ENCODE measurements around the gene ZNF532. TPM values are rescaled to one million over a fixed set of nuclear protein-coding genes. Genes with fewer than 3 reads are reported as not detected.
"Not testable (repeated sequence)": the region's sequence is repeated elsewhere in the genome, so short reads cannot be mapped to it uniquely, and the experiment has no call there.

ZNF532 gene
- total RNA-seq, 3 donors from 2014 or later, result 4.3 to 6.1 (median 5.6) TPM

DNA sequence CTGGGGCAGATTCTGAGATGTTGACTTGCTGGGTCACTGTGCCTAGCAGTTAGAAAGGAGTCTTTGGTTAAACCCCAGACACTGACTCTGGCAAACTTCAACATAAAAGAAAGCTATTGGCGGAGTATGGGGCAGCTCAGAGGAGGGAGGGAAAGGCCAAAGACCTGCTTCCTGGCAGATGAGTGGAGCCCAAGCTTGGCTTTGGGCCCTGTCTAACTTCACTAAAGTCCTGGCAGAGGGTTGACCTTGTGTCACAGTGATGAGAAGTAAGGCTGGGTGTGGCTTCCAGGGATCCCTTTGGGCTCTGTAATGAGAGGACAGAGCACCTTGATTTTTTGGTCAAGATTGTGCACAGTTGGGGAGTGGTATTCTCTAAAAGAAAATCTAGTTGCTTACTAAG, 145.2 kb downstream of the ZNF532 start:
- no peak for DNase-seq
- ATAC-seq, result no peak
- Mint-ChIP-seq H3K4me1 (ENCODE audit: low read depth) (no peaks in the 10 kb centered on the region), H3K9me3 (no peaks in the 10 kb centered on the region), H3K27me3 (ENCODE audit: low read depth) (peaks cover 14% of the 10 kb centered on the region), H3K36me3 (ENCODE audit: insufficient read depth) (no peaks in the 10 kb centered on the region), H3K4me3 (no peak overlapping the region)

DNA sequence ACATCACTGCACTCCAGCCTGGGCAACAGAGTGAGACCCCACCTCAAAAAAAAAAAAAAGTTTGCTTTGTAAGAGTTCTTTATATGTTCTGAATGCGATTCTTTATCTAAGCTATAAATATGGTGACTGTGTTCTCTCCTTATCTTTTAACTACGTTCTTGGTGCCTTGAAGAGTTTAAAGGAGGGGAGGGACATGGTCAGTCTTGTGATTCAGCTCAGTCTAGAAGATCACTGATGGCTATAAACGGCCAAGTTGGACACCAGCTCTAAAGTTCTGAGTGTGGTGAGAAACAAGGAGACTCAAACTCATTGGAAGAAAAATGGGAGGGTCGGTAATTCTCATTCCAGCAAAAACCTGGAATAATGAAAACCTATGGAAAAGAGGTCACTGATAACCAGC, 146.6 kb downstream of the ZNF532 start:
- Mint-ChIP-seq H3K4me3 (no peak overlapping the region), H3K4me1 (ENCODE audit: low read depth) (no peaks in the 10 kb centered on the region), H3K9me3 (no peaks in the 10 kb centered on the region), H3K27me3 (ENCODE audit: low read depth) (peaks cover 14% of the 10 kb centered on the region), H3K36me3 (ENCODE audit: insufficient read depth) (no peaks in the 10 kb centered on the region)
- DNase-seq (no peak), ATAC-seq (no peak)

DNA sequence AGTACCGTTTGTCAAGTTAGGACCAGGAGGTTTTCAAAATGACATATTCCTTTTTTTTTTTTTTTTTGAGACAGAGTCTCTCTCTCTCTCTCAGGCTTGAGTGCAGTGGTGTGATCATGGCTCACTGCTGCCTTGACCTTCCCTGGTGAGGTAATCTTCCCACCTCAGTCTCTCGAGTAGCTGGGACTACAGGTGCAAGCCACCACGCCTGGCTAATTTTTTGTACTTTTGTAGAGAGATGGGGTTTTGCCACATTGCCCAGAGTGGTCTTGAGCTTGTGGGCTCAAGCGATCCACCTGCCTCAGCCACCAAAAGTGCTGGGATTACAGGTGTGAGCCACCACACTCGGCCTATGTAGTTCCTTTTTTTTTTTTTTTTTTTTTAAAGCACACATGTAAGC, 147.1 kb downstream of the ZNF532 start:
- H3K4me1 Mint-ChIP-seq (ENCODE audit: low read depth), result no peaks in the 10 kb centered on the region
- DNase-seq (no peak), ATAC-seq (no peak)
- no peak overlapping the region for H3K4me3 Mint-ChIP-seq
- H3K9me3 Mint-ChIP-seq, result no peaks in the 10 kb centered on the region
- H3K36me3 Mint-ChIP-seq (ENCODE audit: insufficient read depth), result no peaks in the 10 kb centered on the region
- peaks cover 14% of the 10 kb centered on the region for H3K27me3 Mint-ChIP-seq (ENCODE audit: low read depth)

DNA sequence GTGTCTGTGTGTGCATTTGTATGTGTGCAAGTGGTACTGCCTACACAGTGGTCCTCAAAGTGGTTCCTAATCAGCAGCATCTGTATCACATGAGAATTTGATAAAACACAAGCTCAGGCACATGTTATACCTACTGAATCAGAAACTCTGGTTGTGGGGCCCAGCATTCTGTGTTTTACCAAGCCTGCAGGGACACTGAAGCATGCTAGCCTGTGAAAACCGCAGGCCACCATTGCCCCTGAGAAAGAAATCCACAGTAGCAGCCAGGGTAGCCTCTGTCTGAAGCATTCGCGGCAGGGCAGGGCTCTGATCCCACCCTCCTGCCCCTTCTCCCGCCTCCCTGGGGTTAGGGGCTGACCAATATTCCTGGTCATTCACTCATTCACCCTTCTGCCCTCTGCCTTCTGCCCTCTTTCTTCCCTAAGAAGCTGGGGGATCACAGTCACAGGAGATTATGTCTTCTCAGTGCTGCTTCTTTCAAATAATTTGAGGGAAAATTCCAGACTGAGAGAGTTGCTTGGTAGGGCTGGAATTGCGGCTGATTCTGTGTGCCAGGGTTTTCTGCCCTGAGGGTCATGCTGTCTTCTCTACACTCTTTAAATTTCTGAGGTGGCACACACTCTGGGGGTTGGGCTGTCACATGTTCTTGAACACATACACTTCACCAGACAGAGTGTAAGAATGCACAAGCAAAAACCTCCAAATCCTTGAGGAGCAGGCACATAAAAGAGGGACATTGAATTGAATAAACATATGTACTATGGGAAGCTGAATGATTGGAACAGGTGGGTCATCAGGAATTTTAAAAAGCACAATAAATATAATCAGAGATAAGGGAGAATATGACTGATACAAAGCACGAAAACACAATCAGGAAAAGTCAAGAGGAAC, 148.4 kb downstream of the ZNF532 start:
- ATAC-seq (no peak), DNase-seq (no peak)
- Mint-ChIP-seq H3K27me3 (ENCODE audit: low read depth) (peaks cover 17% of the 10 kb centered on the region), H3K4me3 (no peak overlapping the region), H3K9me3 (peaks cover 5% of the 10 kb centered on the region), H3K4me1 (ENCODE audit: low read depth) (no peaks in the 10 kb centered on the region), H3K36me3 (ENCODE audit: insufficient read depth) (no peaks in the 10 kb centered on the region)

DNA sequence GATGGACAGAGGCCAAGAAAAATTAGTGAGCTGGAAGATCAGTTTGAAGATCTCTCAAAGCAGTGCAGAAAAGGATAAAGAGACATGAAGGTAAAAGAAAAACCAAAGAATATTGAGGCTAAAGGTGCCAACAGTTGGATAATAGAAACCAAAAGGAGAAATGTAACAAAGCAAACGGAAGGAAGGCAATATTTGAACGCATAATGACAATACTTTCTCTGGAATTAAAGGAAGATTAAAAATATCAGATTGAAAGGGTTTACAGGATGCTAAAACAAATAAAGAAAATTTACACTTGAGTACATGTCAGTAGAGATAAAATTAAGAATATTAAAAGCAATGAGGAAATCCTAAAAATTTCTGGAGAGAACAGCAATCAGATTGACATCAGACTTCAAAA, 149.1 kb downstream of the ZNF532 start:
- H3K27me3 Mint-ChIP-seq (ENCODE audit: low read depth), result peaks cover 15% of the 10 kb centered on the region
- ATAC-seq, result no peak
- peaks cover 9% of the 10 kb centered on the region for H3K9me3 Mint-ChIP-seq
- no peaks in the 10 kb centered on the region for H3K36me3 Mint-ChIP-seq (ENCODE audit: insufficient read depth)
- H3K4me1 Mint-ChIP-seq (ENCODE audit: low read depth), result no peaks in the 10 kb centered on the region
- H3K4me3 Mint-ChIP-seq, result no peak overlapping the region
- DNase-seq, result no peak

DNA sequence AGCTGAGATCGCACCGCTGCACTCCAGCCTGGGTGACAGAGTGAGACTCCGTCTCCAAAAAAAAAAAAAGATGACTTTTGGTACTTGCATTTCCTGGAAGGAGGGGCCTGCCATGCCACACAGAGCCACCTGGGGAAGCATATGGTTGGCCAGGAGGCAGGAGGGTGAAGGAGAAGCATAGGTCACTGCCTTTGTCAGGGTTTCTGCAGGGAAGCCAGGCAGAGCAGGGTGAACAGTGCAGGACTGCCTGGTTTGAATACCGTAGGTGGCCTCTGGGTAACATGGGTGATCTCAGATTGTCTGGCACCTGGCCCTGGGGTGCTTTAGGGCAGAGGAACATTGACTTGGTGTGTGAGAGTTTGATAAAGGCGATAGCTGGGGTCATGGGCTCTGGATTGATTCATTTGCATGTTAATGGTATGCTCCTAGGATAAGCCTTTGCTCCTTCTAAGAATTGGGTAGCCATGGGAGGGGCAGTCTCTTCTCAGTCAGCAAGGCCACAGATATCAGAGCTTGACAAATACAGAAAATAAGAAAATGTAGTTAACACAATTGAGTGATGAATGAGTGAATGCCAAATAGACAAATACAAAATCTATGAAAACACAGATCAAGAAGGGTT, 151.0 kb downstream of the ZNF532 start:
- ATAC-seq, result no peak
- Mint-ChIP-seq H3K27me3 (ENCODE audit: low read depth) (peaks cover 15% of the 10 kb centered on the region), H3K9me3 (peaks cover 10% of the 10 kb centered on the region), H3K4me3 (no peak overlapping the region), H3K36me3 (ENCODE audit: insufficient read depth) (no peaks in the 10 kb centered on the region), H3K4me1 (ENCODE audit: low read depth) (no peaks in the 10 kb centered on the region)
- DNase-seq, result no peak

DNA sequence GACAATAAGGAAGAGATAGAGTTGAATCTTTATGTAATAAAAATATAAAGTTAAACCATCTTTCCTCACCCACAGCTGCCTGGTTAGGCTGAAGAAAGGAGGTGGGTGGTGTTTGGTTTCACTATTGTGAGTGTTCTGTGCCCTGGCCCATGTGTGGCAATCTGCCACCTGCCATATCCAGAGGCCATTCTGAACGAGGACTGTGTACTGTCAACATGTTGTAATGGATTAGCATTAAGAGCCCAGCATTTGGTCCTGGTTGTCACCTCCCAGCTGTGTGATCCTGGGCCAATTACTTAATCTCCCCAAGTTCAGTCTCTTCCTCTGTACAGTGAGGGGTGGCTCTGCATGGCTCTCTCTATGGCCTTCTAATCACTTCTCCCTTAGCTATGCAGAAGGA, 156.8 kb downstream of the ZNF532 start:
- no peaks in the 10 kb centered on the region for H3K36me3 Mint-ChIP-seq (ENCODE audit: insufficient read depth)
- no peak for ATAC-seq
- no peak overlapping the region for H3K4me3 Mint-ChIP-seq
- H3K4me1 Mint-ChIP-seq (ENCODE audit: low read depth), result no peaks in the 10 kb centered on the region
- H3K9me3 Mint-ChIP-seq, result peaks cover 10% of the 10 kb centered on the region
- DNase-seq, result no peak
- H3K27me3 Mint-ChIP-seq (ENCODE audit: low read depth), result peaks cover 6% of the 10 kb centered on the region

DNA sequence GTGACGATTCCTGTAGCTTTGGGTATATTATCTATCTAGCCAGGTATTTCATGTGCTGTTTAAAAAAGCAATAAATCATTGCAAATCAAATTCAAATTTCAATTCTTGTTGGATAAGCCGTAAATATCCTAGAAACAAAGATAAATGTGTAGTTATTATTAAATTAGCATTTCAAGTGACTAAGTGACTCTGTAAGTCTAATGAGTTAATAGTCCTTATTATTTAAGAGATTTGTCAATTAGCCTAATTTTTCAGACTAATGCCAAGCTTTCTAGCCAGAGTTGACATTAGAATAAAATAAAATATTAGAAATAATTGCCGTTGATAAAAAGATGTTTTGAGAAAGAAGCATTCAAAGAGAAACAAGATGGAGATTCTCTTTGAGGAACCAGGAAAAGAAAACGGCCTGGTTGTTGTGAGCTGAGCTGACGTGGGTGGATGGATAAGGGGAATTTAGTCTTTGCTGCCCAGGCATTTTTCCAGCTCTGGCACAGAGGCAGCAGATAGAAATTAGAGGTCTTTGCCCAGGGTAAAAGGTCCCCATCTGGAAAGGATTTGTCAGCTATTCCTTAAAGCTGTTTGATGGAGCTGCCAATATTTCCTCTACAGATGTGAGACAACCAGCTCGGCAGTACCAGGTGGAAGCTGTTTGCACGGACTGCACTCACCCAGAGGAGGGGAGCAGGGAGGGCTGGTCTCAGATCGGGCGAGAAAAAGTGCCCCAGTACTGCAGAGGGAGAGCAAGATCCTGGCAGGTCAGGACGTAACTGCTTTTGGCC, 157.7 kb downstream of the ZNF532 start:
- H3K4me3 Mint-ChIP-seq, result no peak overlapping the region
- H3K4me1 Mint-ChIP-seq (ENCODE audit: low read depth), result no peaks in the 10 kb centered on the region
- H3K36me3 Mint-ChIP-seq (ENCODE audit: insufficient read depth), result no peaks in the 10 kb centered on the region

DNA sequence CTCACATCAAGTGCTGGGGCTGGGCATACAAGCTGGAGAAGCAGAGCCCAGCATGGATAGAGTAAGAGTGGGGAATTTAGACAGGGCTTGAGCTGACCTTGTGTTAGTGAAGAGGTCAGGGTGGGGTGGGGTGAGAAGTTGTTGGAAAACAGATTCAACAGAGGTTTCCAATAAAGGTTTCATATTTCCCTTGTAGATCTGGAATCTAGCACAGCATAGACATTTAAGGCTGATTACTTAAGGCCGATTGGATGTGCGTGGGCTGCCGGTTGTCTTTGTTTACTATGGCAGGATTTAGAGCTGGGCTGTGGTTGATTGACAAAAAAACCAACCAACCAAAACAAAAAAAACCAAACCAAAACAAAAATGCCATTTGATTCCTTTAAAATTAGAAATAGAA, 160.2 kb downstream of the ZNF532 start:
- Mint-ChIP-seq H3K36me3 (ENCODE audit: insufficient read depth) (no peaks in the 10 kb centered on the region), H3K9me3 (no peaks in the 10 kb centered on the region), H3K4me3 (no peak overlapping the region), H3K27me3 (ENCODE audit: low read depth) (peaks cover 8% of the 10 kb centered on the region), H3K4me1 (ENCODE audit: low read depth) (no peaks in the 10 kb centered on the region)
- no peak for DNase-seq
- no peak for ATAC-seq

More for the DNA sequence above, 157.7 kb downstream of the ZNF532 start:
- DNase-seq, result no peak
- peaks cover 6% of the 10 kb centered on the region for H3K27me3 Mint-ChIP-seq (ENCODE audit: low read depth)
- peaks cover 8% of the 10 kb centered on the region for H3K9me3 Mint-ChIP-seq
- ATAC-seq, result no peak

DNA sequence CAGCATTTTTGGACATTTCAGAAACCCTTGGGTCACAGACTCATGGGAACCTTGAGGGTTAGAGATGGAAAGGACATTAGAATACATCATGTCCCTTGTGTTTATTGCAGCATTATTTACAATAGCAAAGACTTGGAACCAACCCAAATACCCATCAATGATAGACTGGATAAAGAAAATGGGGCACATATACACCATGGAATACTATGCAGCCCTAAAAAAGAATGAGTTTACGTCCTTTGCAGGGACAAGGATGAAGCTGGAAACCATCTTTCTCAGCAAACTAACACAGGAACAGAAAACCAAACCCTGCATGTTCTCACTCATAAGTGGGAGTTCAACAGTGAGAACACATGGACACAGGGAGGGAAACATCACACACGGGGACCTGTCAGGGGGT, 160.9 kb downstream of the ZNF532 start:
- DNase-seq; H3K4me3 Mint-ChIP-seq; ATAC-seq; H3K27me3 Mint-ChIP-seq (ENCODE audit: low read depth); H3K9me3 Mint-ChIP-seq; H3K4me1 Mint-ChIP-seq (ENCODE audit: low read depth); H3K36me3 Mint-ChIP-seq (ENCODE audit: insufficient read depth): not testable (repeated sequence)

DNA sequence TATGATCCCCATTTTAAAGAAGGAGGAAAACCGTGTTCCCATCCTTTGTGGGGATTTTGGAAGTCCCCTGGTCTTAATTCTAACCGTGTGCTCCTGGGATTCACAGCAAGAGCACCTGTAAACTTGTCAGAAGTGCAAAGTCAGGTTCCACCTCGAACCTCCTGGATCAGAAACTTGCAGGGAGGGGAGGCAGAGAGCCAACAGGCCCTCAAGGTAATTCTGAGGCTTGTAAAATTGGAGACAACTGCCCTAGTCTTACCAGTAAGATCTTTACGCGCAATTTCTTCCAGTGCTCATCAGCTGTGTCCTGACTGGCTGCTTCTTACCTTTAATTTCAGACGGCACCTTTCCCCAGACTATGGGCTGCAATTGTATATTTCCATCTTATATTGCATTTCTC, 161.7 kb downstream of the ZNF532 start:
- Mint-ChIP-seq H3K4me3 (no peak overlapping the region), H3K27me3 (ENCODE audit: low read depth) (peaks cover 8% of the 10 kb centered on the region), H3K4me1 (ENCODE audit: low read depth) (no peaks in the 10 kb centered on the region), H3K9me3 (no peaks in the 10 kb centered on the region), H3K36me3 (ENCODE audit: insufficient read depth) (no peaks in the 10 kb centered on the region)
- DNase-seq, result no peak
- ATAC-seq, result no peak

DNA sequence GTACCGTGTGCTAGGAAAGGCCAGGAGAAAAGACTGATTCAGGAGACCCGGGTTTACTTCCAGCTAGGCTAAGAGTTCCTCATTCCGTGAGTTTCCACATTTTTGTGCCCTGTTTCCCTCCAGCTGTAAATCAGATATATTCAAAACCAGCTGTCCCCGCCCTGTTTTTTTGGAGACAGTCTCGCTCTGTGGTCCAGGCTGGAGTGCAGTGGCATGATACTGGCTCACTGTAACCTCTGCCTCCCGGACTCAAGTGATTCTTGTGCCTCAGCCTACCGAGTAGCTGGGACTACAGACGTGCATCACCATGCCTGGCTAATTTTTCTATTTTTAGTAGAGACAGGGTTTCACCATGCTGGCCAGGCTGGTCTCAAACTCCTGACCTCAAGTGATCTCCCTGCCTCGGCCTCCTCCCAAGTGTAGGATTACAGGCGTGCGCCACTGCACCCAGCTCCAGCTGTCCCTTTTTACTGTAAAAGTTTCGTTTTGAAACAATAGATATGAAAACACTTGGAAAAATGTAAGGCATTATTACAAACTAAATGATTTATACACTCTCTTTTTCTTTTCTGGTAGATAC, 162.2 kb downstream of the ZNF532 start:
- no peaks in the 10 kb centered on the region for H3K4me1 Mint-ChIP-seq (ENCODE audit: low read depth)
- H3K36me3 Mint-ChIP-seq (ENCODE audit: insufficient read depth), result no peaks in the 10 kb centered on the region
- peaks cover 8% of the 10 kb centered on the region for H3K27me3 Mint-ChIP-seq (ENCODE audit: low read depth)
- ATAC-seq (no peak), DNase-seq (no peak)
- no peak overlapping the region for H3K4me3 Mint-ChIP-seq
- H3K9me3 Mint-ChIP-seq, result no peaks in the 10 kb centered on the region

DNA sequence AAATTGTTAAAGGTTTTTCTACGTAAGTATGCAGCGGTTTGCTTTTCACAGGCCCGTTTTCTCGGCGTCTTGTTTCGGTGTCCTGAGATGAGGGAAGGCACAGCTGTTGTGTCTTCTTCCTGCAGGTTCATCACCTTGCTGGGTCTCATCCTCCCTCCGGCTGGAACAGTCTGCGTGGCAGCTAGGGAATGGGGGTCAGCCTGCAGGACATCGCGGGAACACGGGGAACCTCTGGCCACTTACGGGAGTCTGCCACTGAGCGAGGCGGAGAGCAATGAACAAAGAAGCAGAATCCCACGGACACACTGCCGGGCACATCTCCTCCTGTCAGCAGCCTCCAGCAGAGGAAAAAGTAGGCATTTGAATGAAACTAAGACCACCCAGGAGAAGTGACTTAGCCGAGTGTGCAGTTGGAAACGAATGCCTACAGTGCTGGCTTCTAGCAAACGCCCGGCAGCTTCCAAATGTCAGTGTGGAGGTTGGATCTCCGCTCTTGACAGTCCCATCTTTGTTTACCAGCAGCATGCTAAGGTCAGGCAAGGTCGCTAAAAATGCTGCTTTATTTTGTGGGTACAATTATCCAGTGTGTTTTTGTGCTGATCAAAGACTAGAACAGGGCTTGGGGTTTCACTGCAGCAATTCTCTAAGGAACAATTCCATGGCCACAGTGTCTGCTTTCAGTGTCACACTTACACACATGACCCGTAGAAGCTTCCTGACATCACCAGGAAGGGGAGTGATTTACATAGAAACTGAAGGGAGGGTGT, 165.2 kb downstream of the ZNF532 start:
- Mint-ChIP-seq H3K9me3 (no peaks in the 10 kb centered on the region), H3K36me3 (ENCODE audit: insufficient read depth) (no peaks in the 10 kb centered on the region), H3K4me1 (ENCODE audit: low read depth) (no peaks in the 10 kb centered on the region), H3K27me3 (ENCODE audit: low read depth) (peaks cover 5% of the 10 kb centered on the region), H3K4me3 (no peak overlapping the region)
- DNase-seq, result no peak
- ATAC-seq, result no peak

DNA sequence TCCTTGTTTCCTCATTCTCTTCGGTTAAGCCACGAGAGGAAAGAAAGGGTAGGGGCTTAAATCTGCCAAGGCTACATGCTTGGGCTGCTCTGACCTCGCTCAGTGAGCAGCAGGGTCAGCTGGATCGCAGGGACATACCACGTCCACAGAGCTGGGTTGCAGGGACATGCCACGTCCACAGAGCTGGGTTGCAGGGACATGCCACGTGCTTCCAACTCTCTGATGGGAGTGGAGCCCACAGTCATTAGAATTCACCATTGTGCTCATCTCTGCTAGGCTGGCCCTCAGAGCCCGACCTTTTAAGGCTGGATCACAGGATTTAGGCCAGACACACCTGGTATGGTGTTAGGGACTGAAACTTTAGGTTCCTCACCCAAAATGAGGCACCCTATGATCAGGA, 167.6 kb downstream of the ZNF532 start:
- no peak overlapping the region for H3K4me3 Mint-ChIP-seq
- DNase-seq (no peak), ATAC-seq (no peak)
- peaks cover 4% of the 10 kb centered on the region for H3K27me3 Mint-ChIP-seq (ENCODE audit: low read depth)
- no peaks in the 10 kb centered on the region for H3K9me3 Mint-ChIP-seq
- H3K36me3 Mint-ChIP-seq (ENCODE audit: insufficient read depth), result no peaks in the 10 kb centered on the region
- no peaks in the 10 kb centered on the region for H3K4me1 Mint-ChIP-seq (ENCODE audit: low read depth)

All from activated T-cell treated with anti-CD3 and anti-CD28 coated beads, Interleukin-2, amount 50 U/mL, for 4 hours (primary cell).